Muscle layer of duodenum (tissue), 2 donors: Measurements from ENCODE around the gene C5orf15.
"Not testable (repeated sequence)": the region's sequence is repeated elsewhere in the genome, so short reads cannot be mapped to it uniquely, and the experiment has no call there.

Experiments used
- H3K27ac ChIP-seq: one replicate; pipeline ENCODE4 v1.7.0; 2013; ENCODE audit warnings: mild to moderate bottlenecking, low read length
- H3K27me3 ChIP-seq: one replicate; pipeline ENCODE4 v1.7.0; 2013; ENCODE audit warnings: low read depth, mild to moderate bottlenecking, control low read depth, low read length
- H3K36me3 ChIP-seq, 2 donors: one replicate each; pipeline ENCODE4 v1.7.0; 2013; ENCODE audit warnings: low read length in 2 of 2, control low read depth in 1 of 2, mild to moderate bottlenecking in 1 of 2; ENCODE audit not compliant: insufficient read depth in 2 of 2, control insufficient read depth in 1 of 2
- H3K4me1 ChIP-seq, 2 donors: one replicate each; pipeline ENCODE4 v1.7.0; 2013; ENCODE audit warnings: low read length in 2 of 2, mild to moderate bottlenecking in 2 of 2, control low read depth in 1 of 2, moderate library complexity in 1 of 2; ENCODE audit not compliant: insufficient read depth in 2 of 2, control insufficient read depth in 1 of 2
- H3K4me3 ChIP-seq, 2 donors: one replicate each; pipeline ENCODE4 v1.7.0; 2013; ENCODE audit warnings: low read length in 2 of 2, low read depth in 1 of 2, mild to moderate bottlenecking in 1 of 2
- H3K9me3 ChIP-seq, 2 donors: one replicate each; pipeline ENCODE4 v1.7.0; 2013; ENCODE audit warnings: low read length in 2 of 2, control low read depth in 1 of 2, mild to moderate bottlenecking in 1 of 2; ENCODE audit not compliant: control insufficient read depth in 1 of 2
- donor health status: healthy.

The C5orf15 gene

DNA sequence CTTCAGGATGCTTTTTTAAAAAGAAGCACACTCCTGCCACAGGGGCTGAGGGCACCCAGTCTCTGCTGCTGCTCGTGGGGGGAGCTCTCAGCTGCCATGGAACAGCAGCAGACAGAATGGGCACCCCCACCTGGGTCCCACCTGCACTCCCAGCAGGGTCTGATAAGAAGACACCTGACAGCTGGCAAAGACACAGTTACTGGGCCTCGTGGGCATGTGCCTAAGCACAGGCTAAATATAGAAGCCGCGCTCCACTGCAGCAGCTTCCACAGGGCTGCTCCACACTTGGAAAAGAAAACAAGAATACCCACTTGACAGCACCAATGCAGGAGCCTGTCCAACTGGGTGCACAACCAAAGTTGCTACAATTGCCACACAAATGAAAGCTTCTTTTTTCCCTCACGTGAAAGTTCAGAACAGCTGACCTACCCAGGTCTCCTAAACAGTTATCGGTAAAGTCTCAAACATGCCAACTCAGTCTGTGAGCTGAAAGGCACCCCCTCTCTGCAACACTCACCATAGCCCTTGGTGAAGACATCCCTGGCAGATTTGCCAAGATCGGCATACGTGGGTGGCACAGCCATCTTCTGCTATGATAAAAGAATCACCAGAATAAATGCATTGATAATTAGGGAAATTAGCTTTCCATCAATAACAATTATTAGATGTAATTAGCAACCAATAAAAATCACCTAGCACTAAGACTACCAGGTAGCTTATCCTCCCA is 24.2 kb upstream of the C5orf15 start:
- H3K27ac ChIP-seq: no peak overlapping the region

GRCh38 chr5:133991171-133991910 is 22.9 kb upstream of the C5orf15 start:
- no peaks in the 10 kb centered on the region for H3K9me3 ChIP-seq
- no peak overlapping the region for H3K27ac ChIP-seq
- no peaks in the 10 kb centered on the region for H3K27me3 ChIP-seq
- peaks cover 25 to 42% of the 10 kb centered on the region in 2 donors for H3K4me1 ChIP-seq
- H3K36me3 ChIP-seq: peaks cover 32 to 39% of the 10 kb centered on the region in 2 donors
- no peak overlapping the region for H3K4me3 ChIP-seq

More for the DNA sequence above, 24.2 kb upstream of the C5orf15 start:
- Histone ChIP-seq H3K36me3 (peaks cover 27 to 29% of the 10 kb centered on the region in 2 donors), H3K27me3 (no peaks in the 10 kb centered on the region), H3K4me3 (no peak overlapping the region), H3K4me1 (peaks cover 31 to 45% of the 10 kb centered on the region in 2 donors), H3K9me3 (no peaks in the 10 kb centered on the region)

DNA sequence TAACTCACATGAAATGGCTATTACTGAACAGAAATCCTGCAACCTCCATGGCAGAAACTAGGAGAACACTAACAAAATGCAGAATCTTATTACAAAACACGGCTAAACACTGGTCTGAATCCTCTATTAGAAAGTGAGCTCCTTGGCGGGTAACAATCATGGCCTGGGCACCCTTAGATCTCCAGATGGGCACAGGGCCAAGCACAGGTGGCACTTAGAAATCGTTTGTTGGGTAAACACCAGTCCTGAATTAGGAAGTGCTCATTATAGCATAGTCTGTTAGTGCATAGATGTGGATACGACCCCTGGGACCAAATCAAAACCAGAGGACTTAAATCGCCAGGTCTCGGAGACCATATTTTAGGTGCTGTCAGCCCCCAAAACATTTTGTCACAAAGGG is 22.0 kb upstream of the C5orf15 start:
- no peak overlapping the region for H3K27ac ChIP-seq
- no peaks in the 10 kb centered on the region for H3K9me3 ChIP-seq
- H3K36me3 ChIP-seq: peaks cover 37 to 46% of the 10 kb centered on the region in 2 donors
- H3K27me3 ChIP-seq: no peaks in the 10 kb centered on the region
- no peak overlapping the region for H3K4me3 ChIP-seq
- H3K4me1 ChIP-seq: peaks cover 18 to 33% of the 10 kb centered on the region in 2 donors

DNA sequence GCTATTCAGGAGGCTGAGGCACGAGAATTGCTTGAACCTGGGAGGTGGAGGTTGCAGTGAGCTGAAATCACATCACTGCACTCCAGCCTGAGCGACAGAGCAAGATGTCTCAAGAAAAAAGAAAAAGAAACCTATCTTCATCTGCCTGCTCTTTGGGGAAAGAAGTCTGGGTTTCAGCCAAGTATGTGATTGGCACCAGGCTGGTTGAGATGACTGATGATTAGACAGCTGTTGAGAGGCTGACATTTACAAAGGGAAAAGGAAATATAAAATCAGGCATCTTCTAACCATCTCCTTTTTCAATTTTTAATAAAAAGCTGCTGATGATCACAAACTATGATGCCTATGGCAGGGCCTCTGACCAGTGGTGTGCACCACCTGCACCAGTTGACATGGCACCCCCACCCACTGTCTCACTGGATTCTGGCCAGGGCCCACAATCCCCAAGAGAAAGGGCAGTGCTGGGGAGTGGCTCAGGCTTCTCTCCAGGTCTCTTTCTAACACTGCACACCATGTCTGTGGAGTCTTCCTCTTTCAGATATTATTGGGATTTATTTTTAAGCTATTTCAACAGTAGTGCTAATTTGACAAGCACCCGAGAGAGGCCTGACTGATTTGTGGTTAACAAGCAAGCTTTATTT is 17.2 kb upstream of the C5orf15 start:
- H3K9me3 ChIP-seq: no peaks in the 10 kb centered on the region
- no peak overlapping the region for H3K4me3 ChIP-seq
- H3K4me1 ChIP-seq: no peaks in the 10 kb centered on the region
- H3K27me3 ChIP-seq: no peaks in the 10 kb centered on the region
- peaks cover 43 to 66% of the 10 kb centered on the region in 2 donors for H3K36me3 ChIP-seq
- H3K27ac ChIP-seq: no peak overlapping the region

GRCh38 chr5:133983674-133984073 is 15.2 kb upstream of the C5orf15 start:
- Histone ChIP-seq H3K27me3 (no peaks in the 10 kb centered on the region), H3K36me3 (peaks cover 34 to 47% of the 10 kb centered on the region in 2 donors), H3K4me3 (no peak overlapping the region), H3K4me1 (no peaks in the 10 kb centered on the region), H3K27ac (no peak overlapping the region), H3K9me3 (no peaks in the 10 kb centered on the region)

GRCh38 chr5:133981714-133982113 is 13.3 kb upstream of the C5orf15 start:
- Histone ChIP-seq H3K9me3 (no peaks in the 10 kb centered on the region), H3K4me1 (peaks cover 0 to 7% of the 10 kb centered on the region in 2 donors), H3K4me3 (no peak overlapping the region), H3K27ac (no peak overlapping the region), H3K36me3 (peaks cover 30 to 47% of the 10 kb centered on the region in 2 donors), H3K27me3 (no peaks in the 10 kb centered on the region)

DNA sequence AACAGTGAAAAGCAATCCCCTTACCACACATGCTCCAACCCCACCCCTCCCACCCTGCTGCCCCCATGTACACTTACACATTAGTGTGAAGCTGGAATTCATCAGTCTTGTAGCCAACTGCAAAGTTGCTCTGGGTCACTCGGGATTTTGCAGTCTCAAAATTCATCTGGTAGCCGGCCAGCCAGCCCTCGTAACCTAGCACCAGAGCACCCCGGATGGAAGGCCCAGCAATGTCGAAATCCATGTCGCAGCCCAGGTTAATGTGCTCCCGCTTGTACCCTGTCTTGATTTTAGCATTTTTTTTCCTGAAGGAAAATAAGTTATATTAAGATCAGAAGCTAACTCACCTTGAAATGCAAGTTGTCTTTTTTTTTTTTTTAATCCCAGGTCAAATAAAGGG is 12.2 kb upstream of the C5orf15 start:
- Histone ChIP-seq H3K36me3 (peaks cover 26 to 44% of the 10 kb centered on the region in 2 donors), H3K4me1 (peaks cover 0 to 7% of the 10 kb centered on the region in 2 donors)

GRCh38 chr5:133978943-133979342 is 10.5 kb upstream of the C5orf15 start:
- H3K36me3 ChIP-seq: peaks cover 30 to 52% of the 10 kb centered on the region in 2 donors
- no peaks in the 10 kb centered on the region for H3K9me3 ChIP-seq
- H3K27ac ChIP-seq: no peak overlapping the region
- no peak overlapping the region for H3K4me3 ChIP-seq
- no peaks in the 10 kb centered on the region for H3K27me3 ChIP-seq
- H3K4me1 ChIP-seq: peaks cover 0 to 7% of the 10 kb centered on the region in 2 donors

More for the DNA sequence above, 12.2 kb upstream of the C5orf15 start:
- Histone ChIP-seq H3K27me3 (no peaks in the 10 kb centered on the region), H3K4me3 (no peak overlapping the region), H3K9me3 (no peaks in the 10 kb centered on the region), H3K27ac (no peak overlapping the region)

DNA sequence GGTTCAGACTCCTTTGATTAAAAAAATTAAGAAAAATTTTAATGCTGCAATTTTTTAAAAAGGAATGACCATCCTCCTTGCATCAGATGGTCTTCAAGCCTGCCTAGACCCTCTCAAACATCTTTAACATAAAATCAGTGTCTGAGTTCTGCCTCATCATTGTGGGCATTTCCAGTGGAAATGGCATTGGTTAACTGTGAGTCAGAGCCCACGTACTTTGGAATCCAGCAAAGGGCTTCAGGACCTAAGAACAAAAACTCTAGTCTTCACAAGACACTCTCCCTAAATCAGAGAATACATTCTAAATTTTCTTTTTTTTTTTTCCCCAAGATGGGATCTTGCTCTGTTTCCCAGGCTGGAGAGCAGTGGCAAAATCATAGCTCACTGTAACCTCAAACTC is 9.4 kb upstream of the C5orf15 start:
- Histone ChIP-seq H3K36me3 (peaks cover 31 to 60% of the 10 kb centered on the region in 2 donors), H3K9me3 (no peaks in the 10 kb centered on the region), H3K27ac (peak overlapping the region; percentile 50), H3K4me3 (no peak overlapping the region), H3K4me1 (peaks cover 0 to 7% of the 10 kb centered on the region in 2 donors), H3K27me3 (no peaks in the 10 kb centered on the region)

GRCh38 chr5:133977161-133977787 is 8.8 kb upstream of the C5orf15 start:
- Histone ChIP-seq H3K36me3 (peaks cover 31 to 61% of the 10 kb centered on the region in 2 donors), H3K4me1 (peaks cover 0 to 7% of the 10 kb centered on the region in 2 donors), H3K27ac (peak overlapping the region; percentile 50), H3K27me3 (no peaks in the 10 kb centered on the region), H3K9me3 (no peaks in the 10 kb centered on the region), H3K4me3 (no peak overlapping the region)

- not testable (repeated sequence) for H3K27me3 ChIP-seq, H3K9me3 ChIP-seq, H3K27ac ChIP-seq, H3K4me3 ChIP-seq, H3K4me1 ChIP-seq
- H3K36me3 ChIP-seq: peaks cover 28 to 51% of the 10 kb centered on the region in 2 donors
Measured at GRCh38 chr5:133975546-133975945, 7.1 kb upstream of the C5orf15 start.
